GM21447 (cell line): ENCODE measurements around the gene PPHLN1.

Experiments
- ATAC-seq: cut with Tn5 transposase; IDR thresholded peaks from one replicate; pipeline ENCODE4 v1.9.1; 2021; ENCODE audit not compliant: unreplicated experiment

Gene PPHLN1

DNA sequence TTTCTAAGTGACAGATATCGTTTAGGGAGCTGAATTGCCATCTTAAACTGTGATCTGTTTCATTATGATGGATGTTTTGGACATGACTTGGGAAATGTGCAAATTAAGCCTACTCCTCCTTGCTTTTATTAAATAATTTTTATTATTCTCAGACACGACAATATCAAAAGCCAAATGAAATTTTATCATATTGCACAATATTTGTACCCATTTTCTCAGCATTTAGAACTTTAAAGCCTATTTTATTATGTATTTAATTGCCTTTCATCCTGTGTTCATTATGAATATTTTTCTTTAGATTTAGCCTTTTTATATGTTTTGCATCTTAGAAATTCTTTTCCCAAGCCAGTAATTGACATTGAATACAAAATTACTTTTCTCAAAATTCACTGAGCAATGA lies 102.9 kb downstream of the PPHLN1 start:
- no peak for ATAC-seq

- no peak for ATAC-seq
Measured at GRCh38 chr12:42432517-42433140, 106.7 kb downstream of the PPHLN1 start.

DNA sequence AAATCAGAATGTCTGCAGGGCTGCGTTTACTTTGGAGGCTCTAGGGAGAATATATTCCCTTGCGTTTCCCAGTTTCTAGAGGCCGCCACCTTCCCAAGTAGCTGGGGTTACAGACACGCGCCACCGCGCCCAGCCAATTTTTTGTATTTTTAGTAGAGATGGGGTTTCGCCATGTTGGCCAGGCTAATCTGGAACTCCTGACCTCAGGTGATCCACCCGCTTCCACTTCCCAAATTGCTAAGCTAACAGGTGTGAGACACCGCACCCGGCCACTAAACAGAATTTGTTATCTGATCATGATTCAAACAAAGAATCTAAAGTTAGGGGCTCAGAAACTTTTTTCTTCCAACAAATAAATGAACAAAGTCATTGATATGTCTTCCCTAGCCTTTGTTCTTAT lies 114.6 kb downstream of the PPHLN1 start:
- ATAC-seq = no peak

- ATAC-seq = no peak
Measured at GRCh38 chr12:42442311-42442759, 116.4 kb downstream of the PPHLN1 start.

DNA sequence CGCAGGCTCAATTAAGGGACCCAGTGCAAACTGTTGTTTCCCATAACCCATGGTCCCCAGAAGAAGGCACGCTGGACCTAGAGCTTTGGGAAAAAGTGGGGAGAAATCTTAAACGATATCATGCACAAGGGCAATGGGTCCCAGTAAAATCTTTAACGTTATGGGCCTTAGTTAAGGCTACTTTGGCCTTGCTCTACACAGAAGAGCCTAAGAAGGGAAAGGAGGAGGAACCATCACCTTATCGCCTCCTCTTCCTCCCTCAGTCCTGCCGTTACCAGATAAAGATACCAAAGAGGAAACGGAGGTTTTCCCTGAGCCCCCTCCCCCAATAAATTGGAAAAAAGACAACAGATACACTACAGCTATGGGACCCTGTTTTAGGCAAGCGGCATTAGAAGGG lies 116.9 kb downstream of the PPHLN1 start:
- ATAC-seq = no peak

GRCh38 chr12:42444192-42444943 lies 118.4 kb downstream of the PPHLN1 start:
- ATAC-seq = no peak

- no peak for ATAC-seq
Measured at GRCh38 chr12:42445891-42446290, 119.9 kb downstream of the PPHLN1 start.

DNA sequence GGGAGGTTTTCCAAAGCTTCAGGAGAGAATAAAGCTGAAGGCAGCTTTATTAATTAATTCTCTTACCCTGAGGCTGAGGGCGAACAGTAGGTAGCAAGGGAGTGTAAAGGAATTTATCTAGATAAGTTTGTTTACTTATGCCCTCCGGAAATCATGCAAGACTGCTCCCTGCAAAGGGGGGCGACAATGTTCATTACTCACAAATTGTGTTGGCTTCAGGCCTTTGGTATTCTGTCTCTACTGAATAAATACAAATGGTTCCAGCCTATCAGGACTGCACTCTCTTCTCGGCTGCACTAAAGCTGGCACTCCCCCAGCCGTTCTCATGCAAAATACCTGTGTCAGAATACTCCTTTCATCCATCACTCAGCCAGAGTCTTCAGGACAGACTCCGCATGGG lies 120.8 kb downstream of the PPHLN1 start:
- no peak for ATAC-seq

DNA sequence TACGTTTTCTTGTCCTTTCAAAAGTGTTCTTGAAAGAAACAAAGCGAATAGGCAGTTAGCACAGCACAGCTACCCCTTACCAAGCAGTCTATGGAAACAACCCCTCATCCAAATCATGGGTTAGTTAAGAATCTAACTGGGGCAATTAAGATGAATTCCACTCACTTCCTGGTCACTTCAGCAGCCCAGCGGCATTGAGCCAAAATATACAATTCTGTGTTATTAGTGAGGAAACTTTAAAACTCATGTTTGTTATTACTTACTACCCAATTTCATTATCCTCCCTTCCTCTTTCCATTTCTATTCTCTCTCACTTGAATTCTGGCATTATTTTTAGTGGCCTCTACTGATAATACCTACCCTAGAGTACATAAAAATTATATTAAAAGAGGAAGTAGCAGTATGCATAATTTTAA lies 121.4 kb downstream of the PPHLN1 start:
- ATAC-seq = no peak

DNA sequence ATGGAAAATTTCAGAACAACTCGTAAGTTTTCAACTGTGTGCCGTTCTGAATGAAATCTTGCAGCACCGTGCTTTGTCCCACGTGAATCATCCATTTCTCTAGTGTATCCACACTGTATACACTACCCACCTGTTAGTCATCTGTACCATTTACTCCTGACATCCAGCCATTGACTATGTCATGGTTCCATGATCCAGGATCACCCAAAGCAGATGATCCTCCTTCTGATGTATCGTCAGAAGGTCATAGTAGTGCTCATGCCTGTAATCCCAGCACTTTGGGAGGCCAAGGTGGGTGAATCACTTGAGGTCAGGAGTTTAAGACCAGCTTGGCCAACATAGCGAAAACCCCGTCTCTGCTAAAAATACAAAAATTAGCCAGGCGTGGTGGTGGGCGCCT lies 122.9 kb downstream of the PPHLN1 start:
- no peak for ATAC-seq

DNA sequence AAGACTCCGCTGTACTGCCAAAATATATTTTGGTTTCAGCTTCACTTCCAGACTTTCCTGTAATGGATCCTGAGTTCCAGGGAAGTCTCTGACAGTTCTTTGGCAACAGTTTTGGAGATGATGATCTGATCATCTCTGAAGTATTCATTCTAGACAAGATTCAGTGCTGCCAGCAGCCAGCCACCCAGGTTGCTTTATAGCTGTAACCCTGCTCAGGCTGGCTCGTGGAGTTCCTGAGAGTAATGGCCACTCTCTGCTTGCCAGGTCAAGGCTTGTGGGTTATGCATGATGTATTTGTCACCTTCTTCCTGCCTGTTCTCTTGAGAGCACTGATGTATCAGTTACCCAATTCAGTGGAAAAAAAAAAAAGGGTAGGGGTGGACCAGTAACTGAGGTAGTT lies 124.3 kb downstream of the PPHLN1 start:
- no peak for ATAC-seq

- no peak for ATAC-seq
Measured at GRCh38 chr12:42458575-42458974, 132.6 kb downstream of the PPHLN1 start.

DNA sequence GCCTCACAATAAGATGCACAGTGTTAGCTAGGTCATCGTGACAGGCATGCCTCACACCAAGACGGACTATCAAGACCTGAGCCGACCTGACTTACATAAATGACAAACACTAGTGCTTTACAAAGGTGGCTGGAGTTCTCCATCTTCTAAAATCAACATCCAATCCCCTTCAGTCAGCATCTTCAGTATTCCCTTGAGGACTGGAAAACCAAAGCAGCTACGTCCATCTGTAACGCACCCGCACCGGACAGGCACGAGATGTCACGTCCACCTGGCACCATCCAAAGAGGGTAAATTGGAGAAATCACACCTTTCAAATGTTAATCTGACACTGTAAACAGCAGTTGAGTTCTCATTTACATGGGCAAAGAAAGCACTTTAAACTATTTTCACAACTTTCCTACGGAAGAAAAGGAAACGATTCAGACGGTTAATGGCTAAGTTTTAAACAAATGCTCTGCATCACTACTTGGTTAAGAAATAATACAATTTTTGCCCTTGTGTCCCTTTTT lies 133.4 kb downstream of the PPHLN1 start:
- ATAC-seq = no peak

DNA sequence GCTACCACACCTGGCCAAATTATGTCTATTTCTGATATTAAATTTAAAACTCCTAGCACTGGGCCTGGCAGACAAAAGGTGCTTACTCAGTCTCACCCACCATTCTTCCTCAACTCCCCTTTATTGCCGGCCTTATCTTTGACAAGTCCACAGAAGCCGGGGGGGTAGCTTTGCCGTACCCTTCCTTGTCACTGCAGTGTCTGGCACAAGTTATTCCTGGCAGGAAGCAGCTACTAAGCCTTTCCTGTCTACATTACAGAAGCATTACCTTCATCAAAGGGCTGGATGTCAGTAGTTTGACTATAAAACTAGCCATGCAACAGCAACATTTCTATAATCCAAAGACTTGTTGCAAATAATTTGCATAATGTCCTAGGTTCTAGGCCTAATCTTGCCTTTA lies 136.5 kb downstream of the PPHLN1 start:
- ATAC-seq = no peak

GRCh38 chr12:42463671-42464070 lies 137.7 kb downstream of the PPHLN1 start:
- no peak for ATAC-seq

- peak; percentile 31 for ATAC-seq
Measured at GRCh38 chr12:42468341-42468821, 142.4 kb downstream of the PPHLN1 start.

DNA sequence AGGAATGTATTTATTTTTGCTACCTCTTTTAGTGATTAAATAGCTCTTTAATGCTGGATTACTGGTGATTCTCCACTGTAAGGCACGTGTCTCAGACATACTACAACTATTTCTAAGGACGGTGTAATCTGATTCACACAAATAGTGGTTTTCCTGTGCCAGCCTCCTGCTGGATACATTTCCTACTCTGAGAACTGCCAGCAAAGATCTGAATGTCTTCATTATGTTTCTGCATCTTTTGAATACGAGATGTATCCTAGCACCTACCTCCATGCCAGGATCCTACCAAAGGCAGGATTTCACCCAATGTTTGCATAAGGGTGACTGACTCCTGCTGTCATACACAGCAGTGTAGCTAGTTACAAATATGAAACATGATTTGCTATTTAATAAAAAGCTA lies 143.0 kb downstream of the PPHLN1 start:
- ATAC-seq = peak; percentile 5

DNA sequence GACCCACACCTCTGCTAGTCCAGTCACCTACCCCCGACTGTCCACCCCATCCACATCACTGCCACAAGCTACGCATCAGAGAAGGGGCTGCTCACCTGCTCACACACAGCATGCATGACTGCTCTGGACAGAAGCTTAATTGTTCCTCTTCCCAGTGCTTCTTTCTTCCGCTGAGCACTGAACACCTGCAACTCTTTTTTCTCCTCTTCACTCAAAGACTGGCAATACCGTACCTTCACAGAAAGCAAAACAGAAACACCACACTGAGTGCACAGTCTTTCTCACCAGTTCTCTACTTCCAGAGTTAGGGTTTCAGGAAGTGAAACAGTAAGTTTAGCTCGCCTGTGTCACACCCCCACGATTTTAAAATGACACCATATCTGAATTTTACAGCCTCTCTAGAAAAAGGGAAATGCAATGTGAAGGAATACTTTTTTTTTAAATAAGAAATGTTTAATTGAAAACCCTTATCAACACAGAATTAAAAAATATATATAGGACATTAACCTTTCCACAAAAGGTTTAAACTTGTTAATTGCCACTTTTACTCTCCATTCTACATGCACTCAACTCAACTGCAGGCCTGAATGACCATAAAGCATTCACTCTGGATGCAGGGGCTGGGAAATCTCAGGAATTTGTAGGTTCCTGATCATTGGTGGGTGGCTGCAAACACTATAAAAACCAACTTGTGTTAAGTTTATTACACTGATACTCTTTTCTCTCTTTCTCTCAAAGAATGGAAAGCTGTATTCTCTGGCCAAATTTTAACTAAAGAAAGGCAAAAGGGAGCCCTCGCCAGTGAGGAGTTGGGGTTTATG lies 143.6 kb downstream of the PPHLN1 start:
- peak; percentile 97 for ATAC-seq

GRCh38 chr12:42472376-42472775 lies 146.4 kb downstream of the PPHLN1 start:
- ATAC-seq = no peak

- ATAC-seq = no peak
Measured at GRCh38 chr12:42473130-42473529, 147.2 kb downstream of the PPHLN1 start.

DNA sequence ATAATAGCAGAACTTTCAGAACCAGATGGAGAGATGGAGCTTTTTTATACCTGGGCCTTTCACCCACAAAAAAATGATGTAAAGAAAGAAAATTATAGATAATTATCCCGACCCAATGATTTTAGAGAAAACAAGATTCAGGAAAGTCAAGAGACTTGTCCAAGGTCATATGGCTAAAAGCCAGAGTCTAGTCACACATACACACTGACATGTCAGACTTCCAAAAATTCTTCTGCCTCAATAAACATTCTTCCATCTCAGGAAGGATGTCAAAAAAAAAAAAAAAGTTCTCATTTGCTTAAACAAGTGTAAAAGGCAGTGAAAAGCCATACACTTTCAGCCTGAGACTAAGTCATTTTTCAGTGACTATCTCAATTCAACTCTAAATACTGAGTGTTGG lies 147.6 kb downstream of the PPHLN1 start:
- no peak for ATAC-seq
